ENCODE results near the gene NTMT1.

DNA sequence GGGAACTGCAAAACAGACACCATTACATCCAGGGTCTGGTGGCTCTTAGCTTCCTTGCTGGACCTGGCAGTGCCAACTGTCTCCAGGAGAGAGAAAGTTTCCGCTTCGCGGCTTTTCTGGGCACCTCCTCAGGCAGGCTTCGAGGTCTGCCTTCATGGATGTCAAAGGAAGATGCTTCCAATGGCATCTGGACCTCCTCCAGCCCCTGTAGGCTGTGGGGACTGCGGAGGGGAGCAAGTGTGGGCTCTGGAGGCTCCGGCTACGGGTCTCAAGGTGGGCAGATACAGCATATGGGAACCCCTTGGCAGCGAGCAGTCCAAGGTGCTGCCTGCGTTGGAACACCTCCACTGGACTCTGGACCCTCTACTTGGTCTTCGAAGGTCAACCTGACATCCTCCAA is 11.0 kb upstream of the NTMT1 start:
- TF ChIP-seq POLR2A (IDR thresholded peaks at IDR 0.05; ENCODE audit: low read length) (no peak), GATA1 (IDR thresholded peaks at IDR 0.05; ENCODE audit: low read depth, low read length) (no peak)

All from erythroblast (primary cell).